ENCODE results near the gene SIGLEC1.
A peak's percentile ranks its signal among the peaks of the same experiment; 100 is the strongest.

The SIGLEC1 gene

GRCh38 chr20:3720626-3721025, 8.2 kb upstream of the SIGLEC1 start:
- Histone ChIP-seq H3K79me1 (ENCODE audit: low read length) (no peaks in the 10 kb centered on the region), H2AK5ac (ENCODE audit: low read length) (no peak overlapping the region), H3K4me3 (ENCODE audit: low read length) (no peak overlapping the region), H4K5ac (ENCODE audit: low read length) (no peak overlapping the region), H3K9ac (ENCODE audit: low read length) (no peak overlapping the region), H3K36me3 (ENCODE audit: control insufficient read depth, insufficient read depth, low read length) (no peaks in the 10 kb centered on the region), H3K79me2 (ENCODE audit: control insufficient read depth, insufficient read depth, low read length) (no peaks in the 10 kb centered on the region), H2BK5ac (ENCODE audit: low read length) (no peak overlapping the region), H2BK120ac (ENCODE audit: low read depth, low read length) (no peak overlapping the region), H3K4me2 (ENCODE audit: low read length) (no peak overlapping the region), H3K4me1 (ENCODE audit: control insufficient read depth, low read depth, low read length) (no peaks in the 10 kb centered on the region), H3K27ac (ENCODE audit: low read depth, low read length) (no peak overlapping the region), H3K56ac (ENCODE audit: low read length) (no peak overlapping the region), H2BK15ac (replicated peaks; ENCODE audit: low read depth) (no peak overlapping the region), H3K18ac (ENCODE audit: low read length) (no peak overlapping the region), H3K4ac (ENCODE audit: low read depth, low read length) (no peak overlapping the region), H4K8ac (ENCODE audit: low read depth, low read length) (no peak overlapping the region), H3K27me3 (ENCODE audit: insufficient read depth, low read length, poor library complexity) (no peaks in the 10 kb centered on the region), H3K23ac (ENCODE audit: low read length) (no peak overlapping the region)
- no peak for DNase-seq
- no CpG with 5 or more reads among the region's 6 CpGs for WGBS (ENCODE audit: extremely low coverage, insufficient coverage, low lambda C conversion rate)

GRCh38 chr20:3720068-3720467, 7.7 kb upstream of the SIGLEC1 start:
- Histone ChIP-seq H2BK120ac (ENCODE audit: low read depth, low read length) (no peak overlapping the region), H3K4ac (ENCODE audit: low read depth, low read length) (no peak overlapping the region), H3K27me3 (ENCODE audit: insufficient read depth, low read length, poor library complexity) (no peaks in the 10 kb centered on the region), H3K79me2 (ENCODE audit: control insufficient read depth, insufficient read depth, low read length) (no peaks in the 10 kb centered on the region), H3K27ac (ENCODE audit: low read depth, low read length) (no peak overlapping the region), H4K8ac (ENCODE audit: low read depth, low read length) (no peak overlapping the region), H3K18ac (ENCODE audit: low read length) (no peak overlapping the region), H2AK5ac (ENCODE audit: low read length) (no peak overlapping the region), H3K23ac (ENCODE audit: low read length) (no peak overlapping the region), H3K4me1 (ENCODE audit: control insufficient read depth, low read depth, low read length) (no peaks in the 10 kb centered on the region), H3K79me1 (ENCODE audit: low read length) (no peaks in the 10 kb centered on the region), H3K36me3 (ENCODE audit: control insufficient read depth, insufficient read depth, low read length) (no peaks in the 10 kb centered on the region), H4K5ac (ENCODE audit: low read length) (no peak overlapping the region), H2BK5ac (ENCODE audit: low read length) (no peak overlapping the region), H2BK15ac (replicated peaks; ENCODE audit: low read depth) (no peak overlapping the region), H3K9ac (ENCODE audit: low read length) (no peak overlapping the region), H3K4me3 (ENCODE audit: low read length) (no peak overlapping the region), H3K56ac (ENCODE audit: low read length) (no peak overlapping the region), H3K4me2 (ENCODE audit: low read length) (no peak overlapping the region)
- DNase-seq = no peak
- no CpG with 5 or more reads among the region's 2 CpGs for WGBS (ENCODE audit: extremely low coverage, insufficient coverage, low lambda C conversion rate)

- Histone ChIP-seq H3K4me1 (ENCODE audit: control insufficient read depth, low read depth, low read length) (no peaks in the 10 kb centered on the region), H3K9ac (ENCODE audit: low read length) (no peak overlapping the region), H3K4ac (ENCODE audit: low read depth, low read length) (no peak overlapping the region), H4K8ac (ENCODE audit: low read depth, low read length) (no peak overlapping the region), H3K27ac (ENCODE audit: low read depth, low read length) (no peak overlapping the region), H2BK15ac (replicated peaks; ENCODE audit: low read depth) (no peak overlapping the region), H3K79me2 (ENCODE audit: control insufficient read depth, insufficient read depth, low read length) (no peaks in the 10 kb centered on the region), H2BK5ac (ENCODE audit: low read length) (no peak overlapping the region), H3K79me1 (ENCODE audit: low read length) (no peaks in the 10 kb centered on the region), H2BK120ac (ENCODE audit: low read depth, low read length) (no peak overlapping the region), H3K23ac (ENCODE audit: low read length) (no peak overlapping the region), H3K36me3 (ENCODE audit: control insufficient read depth, insufficient read depth, low read length) (no peaks in the 10 kb centered on the region), H2AK5ac (ENCODE audit: low read length) (no peak overlapping the region), H3K27me3 (ENCODE audit: insufficient read depth, low read length, poor library complexity) (no peaks in the 10 kb centered on the region), H3K56ac (ENCODE audit: low read length) (no peak overlapping the region), H3K4me3 (ENCODE audit: low read length) (no peak overlapping the region), H3K4me2 (ENCODE audit: low read length) (no peak overlapping the region), H4K5ac (ENCODE audit: low read length) (no peak overlapping the region), H3K18ac (ENCODE audit: low read length) (no peak overlapping the region)
- no CpG with 5 or more reads among the region's 4 CpGs for WGBS (ENCODE audit: extremely low coverage, insufficient coverage, low lambda C conversion rate)
- DNase-seq = no peak
These were observed 6.6 kb upstream of the SIGLEC1 start for GRCh38 chr20:3719046-3719445.

- Histone ChIP-seq H2BK15ac (replicated peaks; ENCODE audit: low read depth) (no peak overlapping the region), H4K5ac (ENCODE audit: low read length) (no peak overlapping the region), H3K27ac (ENCODE audit: low read depth, low read length) (no peak overlapping the region), H3K4me3 (ENCODE audit: low read length) (no peak overlapping the region), H2AK5ac (ENCODE audit: low read length) (no peak overlapping the region), H3K4me1 (ENCODE audit: control insufficient read depth, low read depth, low read length) (no peaks in the 10 kb centered on the region), H3K9ac (ENCODE audit: low read length) (no peak overlapping the region), H4K8ac (ENCODE audit: low read depth, low read length) (no peak overlapping the region), H3K79me1 (ENCODE audit: low read length) (no peaks in the 10 kb centered on the region), H2BK5ac (ENCODE audit: low read length) (no peak overlapping the region), H3K36me3 (ENCODE audit: control insufficient read depth, insufficient read depth, low read length) (no peaks in the 10 kb centered on the region), H3K4me2 (ENCODE audit: low read length) (no peak overlapping the region), H3K79me2 (ENCODE audit: control insufficient read depth, insufficient read depth, low read length) (no peaks in the 10 kb centered on the region), H3K18ac (ENCODE audit: low read length) (no peak overlapping the region), H3K56ac (ENCODE audit: low read length) (no peak overlapping the region), H2BK120ac (ENCODE audit: low read depth, low read length) (no peak overlapping the region), H3K4ac (ENCODE audit: low read depth, low read length) (no peak overlapping the region), H3K27me3 (ENCODE audit: insufficient read depth, low read length, poor library complexity) (no peaks in the 10 kb centered on the region), H3K23ac (ENCODE audit: low read length) (no peak overlapping the region)
- no CpG with 5 or more reads among the region's 4 CpGs for WGBS (ENCODE audit: extremely low coverage, insufficient coverage, low lambda C conversion rate)
- DNase-seq = peak; percentile 80
These were observed 3.9 kb upstream of the SIGLEC1 start for GRCh38 chr20:3716195-3716834.

- WGBS (ENCODE audit: extremely low coverage, insufficient coverage, low lambda C conversion rate) = no CpG with 5 or more reads among the region's 4 CpGs
These were observed 1.7 kb upstream of the SIGLEC1 start for GRCh38 chr20:3714092-3714491.

GRCh38 chr20:3711484-3711941, 887 bp downstream of the SIGLEC1 start:
- no peaks in the 10 kb centered on the region for H3K79me2 ChIP-seq (ENCODE audit: control insufficient read depth, insufficient read depth, low read length)
- no peak overlapping the region for H3K4ac ChIP-seq (ENCODE audit: low read depth, low read length)
- no peak overlapping the region for H3K9ac ChIP-seq (ENCODE audit: low read length)
- H3K79me1 ChIP-seq (ENCODE audit: low read length) = no peaks in the 10 kb centered on the region
- no peak for DNase-seq
- H3K4me2 ChIP-seq (ENCODE audit: low read length) = no peak overlapping the region
- H3K27ac ChIP-seq (ENCODE audit: low read depth, low read length) = no peak overlapping the region
- no peak overlapping the region for H3K23ac ChIP-seq (ENCODE audit: low read length)
- H3K56ac ChIP-seq (ENCODE audit: low read length) = no peak overlapping the region
- no peaks in the 10 kb centered on the region for H3K27me3 ChIP-seq (ENCODE audit: insufficient read depth, low read length, poor library complexity)
- no peak overlapping the region for H3K18ac ChIP-seq (ENCODE audit: low read length)
- no CpG with 5 or more reads among the region's 4 CpGs for WGBS (ENCODE audit: extremely low coverage, insufficient coverage, low lambda C conversion rate)
- no peak overlapping the region for H2BK120ac ChIP-seq (ENCODE audit: low read depth, low read length)
- H2AK5ac ChIP-seq (ENCODE audit: low read length) = no peak overlapping the region
- no peak overlapping the region for H4K8ac ChIP-seq (ENCODE audit: low read depth, low read length)
- H2BK5ac ChIP-seq (ENCODE audit: low read length) = no peak overlapping the region
- no peaks in the 10 kb centered on the region for H3K4me1 ChIP-seq (ENCODE audit: control insufficient read depth, low read depth, low read length)
- no peak overlapping the region for H3K4me3 ChIP-seq (ENCODE audit: low read length)
- H3K36me3 ChIP-seq (ENCODE audit: control insufficient read depth, insufficient read depth, low read length) = no peaks in the 10 kb centered on the region
- H2BK15ac ChIP-seq (replicated peaks; ENCODE audit: low read depth) = no peak overlapping the region
- no peak overlapping the region for H4K5ac ChIP-seq (ENCODE audit: low read length)

More at GRCh38 chr20:3714092-3714491, 1.7 kb upstream of the SIGLEC1 start:
- Histone ChIP-seq H3K23ac (ENCODE audit: low read length) (no peak overlapping the region), H3K4me2 (ENCODE audit: low read length) (no peak overlapping the region), H3K18ac (ENCODE audit: low read length) (no peak overlapping the region), H2BK120ac (ENCODE audit: low read depth, low read length) (no peak overlapping the region), H3K36me3 (ENCODE audit: control insufficient read depth, insufficient read depth, low read length) (no peaks in the 10 kb centered on the region), H2AK5ac (ENCODE audit: low read length) (no peak overlapping the region), H4K5ac (ENCODE audit: low read length) (no peak overlapping the region), H3K56ac (ENCODE audit: low read length) (no peak overlapping the region), H3K27me3 (ENCODE audit: insufficient read depth, low read length, poor library complexity) (no peaks in the 10 kb centered on the region), H3K4me1 (ENCODE audit: control insufficient read depth, low read depth, low read length) (no peaks in the 10 kb centered on the region), H3K79me1 (ENCODE audit: low read length) (no peaks in the 10 kb centered on the region), H3K4ac (ENCODE audit: low read depth, low read length) (no peak overlapping the region), H2BK15ac (replicated peaks; ENCODE audit: low read depth) (no peak overlapping the region), H2BK5ac (ENCODE audit: low read length) (no peak overlapping the region), H3K79me2 (ENCODE audit: control insufficient read depth, insufficient read depth, low read length) (no peaks in the 10 kb centered on the region), H3K27ac (ENCODE audit: low read depth, low read length) (no peak overlapping the region), H3K9ac (ENCODE audit: low read length) (no peak overlapping the region), H3K4me3 (ENCODE audit: low read length) (no peak overlapping the region), H4K8ac (ENCODE audit: low read depth, low read length) (no peak overlapping the region)
- DNase-seq = no peak

All from mesendoderm (in vitro differentiated cells).